ENCODE measurements around the gene SUPV3L1.
"Not testable (repeated sequence)": the region's sequence is repeated elsewhere in the genome, so short reads cannot be mapped to it uniquely, and the experiment has no call there.

Gene SUPV3L1

DNA sequence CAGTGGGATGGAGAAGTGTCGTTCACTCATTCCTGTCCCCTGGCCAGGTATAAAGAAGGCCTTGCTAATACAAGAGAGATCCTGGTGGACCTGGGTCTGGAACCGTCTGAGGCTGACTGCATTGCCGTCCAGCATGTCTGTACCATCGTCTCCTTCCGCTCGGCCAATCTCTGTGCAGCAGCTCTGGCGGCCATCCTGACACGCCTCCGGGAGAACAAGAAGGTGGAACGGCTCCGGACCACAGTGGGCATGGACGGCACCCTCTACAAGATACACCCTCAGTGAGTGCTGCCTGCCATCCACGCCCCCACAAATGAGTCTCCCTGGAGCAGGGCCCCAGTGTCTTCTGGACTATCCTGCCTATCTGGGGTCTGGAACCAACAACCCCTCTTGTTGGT lies 67.3 kb downstream of the SUPV3L1 start:
- Histone ChIP-seq H4K20me1 (ENCODE audit: control insufficient read depth, insufficient read depth, low read depth, low read length) (no peaks in the 10 kb centered on the region), H3K9me2 (replicated peaks; ENCODE audit: control insufficient read depth, low read length) (no peaks in the 10 kb centered on the region), H3K4me1 (ENCODE audit: control insufficient read depth, low read length) (no peaks in the 10 kb centered on the region), H3F3A (ENCODE audit: control insufficient read depth, insufficient read depth) (no peaks in the 10 kb centered on the region), H3K27ac (ENCODE audit: low read depth, low read length) (no peak overlapping the region), H3K79me2 (ENCODE audit: control insufficient read depth, low read length) (no peaks in the 10 kb centered on the region), H3K27me3 (ENCODE audit: control insufficient read depth, low read length) (no peaks in the 10 kb centered on the region), H3K9me3 (ENCODE audit: control insufficient read depth, insufficient read depth, low read length) (no peaks in the 10 kb centered on the region), H3K36me3 (ENCODE audit: control insufficient read depth, low read length) (no peaks in the 10 kb centered on the region), H3K4me2 (ENCODE audit: low read length) (no peak overlapping the region), H3K4me3 (ENCODE audit: low read length) (no peak overlapping the region)
- TF ChIP-seq, protein P1, sequence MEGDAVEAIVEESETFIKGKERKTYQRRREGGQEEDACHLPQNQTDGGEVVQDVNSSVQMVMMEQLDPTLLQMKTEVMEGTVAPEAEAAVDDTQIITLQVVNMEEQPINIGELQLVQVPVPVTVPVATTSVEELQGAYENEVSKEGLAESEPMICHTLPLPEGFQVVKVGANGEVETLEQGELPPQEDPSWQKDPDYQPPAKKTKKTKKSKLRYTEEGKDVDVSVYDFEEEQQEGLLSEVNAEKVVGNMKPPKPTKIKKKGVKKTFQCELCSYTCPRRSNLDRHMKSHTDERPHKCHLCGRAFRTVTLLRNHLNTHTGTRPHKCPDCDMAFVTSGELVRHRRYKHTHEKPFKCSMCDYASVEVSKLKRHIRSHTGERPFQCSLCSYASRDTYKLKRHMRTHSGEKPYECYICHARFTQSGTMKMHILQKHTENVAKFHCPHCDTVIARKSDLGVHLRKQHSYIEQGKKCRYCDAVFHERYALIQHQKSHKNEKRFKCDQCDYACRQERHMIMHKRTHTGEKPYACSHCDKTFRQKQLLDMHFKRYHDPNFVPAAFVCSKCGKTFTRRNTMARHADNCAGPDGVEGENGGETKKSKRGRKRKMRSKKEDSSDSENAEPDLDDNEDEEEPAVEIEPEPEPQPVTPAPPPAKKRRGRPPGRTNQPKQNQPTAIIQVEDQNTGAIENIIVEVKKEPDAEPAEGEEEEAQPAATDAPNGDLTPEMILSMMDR (IDR thresholded peaks at IDR 0.05; ENCODE audit: low read depth, low read length, poor library complexity, severe bottlenecking) = no peak
- no peak for TF ChIP-seq EZH2phosphoT487 (IDR thresholded peaks at IDR 0.05; ENCODE audit: borderline replicate concordance, low read length)

DNA sequence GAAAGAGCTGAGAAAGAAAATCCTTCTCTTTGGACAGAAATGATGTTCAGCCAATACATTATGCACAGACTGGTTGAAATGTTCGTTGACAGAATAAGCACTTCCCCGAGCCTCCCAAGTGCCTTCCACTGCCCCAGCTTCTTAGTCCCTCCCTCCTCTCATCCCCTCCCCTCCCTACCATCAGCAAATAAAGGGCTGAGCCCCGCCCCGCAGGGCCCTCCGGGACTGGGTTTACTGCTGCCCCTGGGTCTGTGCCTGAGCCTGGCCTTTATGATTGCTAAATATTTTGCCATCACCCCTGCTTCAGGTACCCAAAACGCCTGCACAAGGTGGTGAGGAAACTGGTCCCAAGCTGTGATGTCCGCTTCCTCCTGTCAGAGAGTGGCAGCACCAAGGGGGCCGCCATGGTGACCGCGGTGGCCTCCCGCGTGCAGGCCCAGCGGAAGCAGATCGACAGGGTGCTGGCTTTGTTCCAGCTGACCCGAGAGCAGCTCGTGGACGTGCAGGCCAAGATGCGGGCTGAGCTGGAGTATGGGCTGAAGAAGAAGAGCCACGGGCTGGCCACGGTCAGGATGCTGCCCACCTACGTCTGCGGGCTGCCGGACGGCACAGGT lies 68.2 kb downstream of the SUPV3L1 start:
- Histone ChIP-seq H3F3A (ENCODE audit: control insufficient read depth, insufficient read depth) (no peaks in the 10 kb centered on the region), H3K9me2 (replicated peaks; ENCODE audit: control insufficient read depth, low read length) (no peaks in the 10 kb centered on the region), H4K20me1 (ENCODE audit: control insufficient read depth, insufficient read depth, low read depth, low read length) (no peaks in the 10 kb centered on the region), H3K4me3 (ENCODE audit: low read length) (no peak overlapping the region), H3K36me3 (ENCODE audit: control insufficient read depth, low read length) (no peaks in the 10 kb centered on the region), H3K27me3 (ENCODE audit: control insufficient read depth, low read length) (no peaks in the 10 kb centered on the region), H3K4me1 (ENCODE audit: control insufficient read depth, low read length) (no peaks in the 10 kb centered on the region), H3K27ac (ENCODE audit: low read depth, low read length) (no peak overlapping the region), H3K9me3 (ENCODE audit: control insufficient read depth, insufficient read depth, low read length) (no peaks in the 10 kb centered on the region), H3K4me2 (ENCODE audit: low read length) (no peak overlapping the region), H3K79me2 (ENCODE audit: control insufficient read depth, low read length) (no peaks in the 10 kb centered on the region)
- TF ChIP-seq, protein P1 (IDR thresholded peaks at IDR 0.05; ENCODE audit: low read depth, low read length, poor library complexity, severe bottlenecking) = no peak
- no peak for TF ChIP-seq EZH2phosphoT487 (IDR thresholded peaks at IDR 0.05; ENCODE audit: borderline replicate concordance, low read length)

DNA sequence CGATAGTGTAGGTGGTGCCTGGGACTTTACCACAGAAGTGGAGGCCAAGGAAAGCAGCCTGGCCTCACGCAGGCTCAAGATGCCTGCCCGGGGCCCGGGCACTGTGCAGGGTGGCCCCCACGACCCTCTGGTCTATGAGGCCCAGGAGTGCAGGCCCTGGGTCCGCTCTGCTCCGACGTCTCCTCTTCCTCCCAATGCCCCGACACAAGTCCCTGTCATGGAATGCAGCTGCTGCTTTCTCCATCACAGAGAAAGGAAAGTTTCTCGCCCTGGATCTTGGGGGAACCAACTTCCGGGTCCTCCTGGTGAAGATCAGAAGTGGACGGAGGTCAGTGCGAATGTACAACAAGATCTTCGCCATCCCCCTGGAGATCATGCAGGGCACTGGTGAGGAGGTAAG lies 70.0 kb downstream of the SUPV3L1 start:
- H3F3A ChIP-seq (ENCODE audit: control insufficient read depth, insufficient read depth) = no peaks in the 10 kb centered on the region
- no peaks in the 10 kb centered on the region for H3K9me2 ChIP-seq (replicated peaks; ENCODE audit: control insufficient read depth, low read length)
- no peak overlapping the region for H3K4me3 ChIP-seq (ENCODE audit: low read length)
- no peaks in the 10 kb centered on the region for H3K9me3 ChIP-seq (ENCODE audit: control insufficient read depth, insufficient read depth, low read length)
- H4K20me1 ChIP-seq (ENCODE audit: control insufficient read depth, insufficient read depth, low read depth, low read length) = no peaks in the 10 kb centered on the region
- no peaks in the 10 kb centered on the region for H3K4me1 ChIP-seq (ENCODE audit: control insufficient read depth, low read length)
- H3K36me3 ChIP-seq (ENCODE audit: control insufficient read depth, low read length) = no peaks in the 10 kb centered on the region
- no peak for TF ChIP-seq EZH2phosphoT487 (IDR thresholded peaks at IDR 0.05; ENCODE audit: borderline replicate concordance, low read length)
- TF ChIP-seq, protein P1 (IDR thresholded peaks at IDR 0.05; ENCODE audit: low read depth, low read length, poor library complexity, severe bottlenecking) = no peak
- H3K4me2 ChIP-seq (ENCODE audit: low read length) = no peak overlapping the region
- no peak overlapping the region for H3K27ac ChIP-seq (ENCODE audit: low read depth, low read length)
- H3K27me3 ChIP-seq (ENCODE audit: control insufficient read depth, low read length) = no peaks in the 10 kb centered on the region
- H3K79me2 ChIP-seq (ENCODE audit: control insufficient read depth, low read length) = no peaks in the 10 kb centered on the region

DNA sequence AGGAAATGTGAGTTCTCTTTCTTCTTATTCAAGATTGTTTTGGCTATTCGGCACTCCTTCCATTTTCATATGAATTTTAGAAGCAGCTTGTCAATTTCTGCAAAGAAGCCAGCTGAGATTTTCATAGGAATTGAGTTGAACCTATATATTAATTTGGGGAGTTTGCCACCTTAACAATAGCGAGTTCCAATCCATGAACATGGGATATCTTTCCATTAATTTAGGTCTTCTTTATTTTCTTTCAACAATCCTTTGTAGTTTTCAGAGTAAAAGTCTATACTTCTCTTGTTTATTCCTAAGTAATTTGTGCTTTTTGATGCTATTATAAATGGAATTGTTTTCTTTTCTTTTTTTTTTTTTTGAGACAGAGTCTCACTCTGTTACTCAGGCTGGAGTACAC lies 71.4 kb downstream of the SUPV3L1 start:
- H3K9me3 ChIP-seq (ENCODE audit: control insufficient read depth, insufficient read depth, low read length); H3K27ac ChIP-seq (ENCODE audit: low read depth, low read length); H3K27me3 ChIP-seq (ENCODE audit: control insufficient read depth, low read length); H3K4me1 ChIP-seq (ENCODE audit: control insufficient read depth, low read length); H3F3A ChIP-seq (ENCODE audit: control insufficient read depth, insufficient read depth); H4K20me1 ChIP-seq (ENCODE audit: control insufficient read depth, insufficient read depth, low read depth, low read length); H3K9me2 ChIP-seq (replicated peaks; ENCODE audit: control insufficient read depth, low read length); H3K36me3 ChIP-seq (ENCODE audit: control insufficient read depth, low read length); H3K4me3 ChIP-seq (ENCODE audit: low read length); H3K79me2 ChIP-seq (ENCODE audit: control insufficient read depth, low read length); H3K4me2 ChIP-seq (ENCODE audit: low read length): not testable (repeated sequence)
